Parathyroid adenoma (tissue), 2 donors: Measurements from ENCODE around the gene WDR91.

Experiments
- H2AFZ ChIP-seq: fragments of 300-600 bp; sonication (generic); one replicate; pipeline ENCODE4 v1.7.0; 2017; ENCODE audit warnings: antibody characterized with exemption, mild to moderate bottlenecking
- H3K27ac ChIP-seq: fragments of 300-600 bp; sonication (generic); one replicate; pipeline ENCODE4 v1.7.0; 2017
- H3K27me3 ChIP-seq: fragments of 300-600 bp; sonication (generic); one replicate; pipeline ENCODE4 v1.7.0; 2017; ENCODE audit warnings: low read length; ENCODE audit not compliant: control insufficient read depth, insufficient read depth
- H3K36me3 ChIP-seq: fragments of 300-600 bp; sonication (generic); one replicate; pipeline ENCODE4 v1.7.0; 2017; ENCODE audit warnings: low read length; ENCODE audit not compliant: control insufficient read depth, insufficient read depth
- H3K4me1 ChIP-seq: fragments of 300-600 bp; sonication (generic); one replicate; pipeline ENCODE4 v1.7.0; 2017; ENCODE audit warnings: control low read depth
- H3K4me2 ChIP-seq: fragments of 300-600 bp; sonication (generic); one replicate; pipeline ENCODE4 v1.7.0; 2017; ENCODE audit warnings: low read length
- H3K4me3 ChIP-seq: fragments of 300-600 bp; sonication (generic); one replicate; pipeline ENCODE4 v1.7.0; 2017; ENCODE audit warnings: low read depth, low read length
- H3K79me2 ChIP-seq: fragments of 300-600 bp; sonication (generic); one replicate; pipeline ENCODE4 v1.7.0; 2017; ENCODE audit warnings: control low read depth
- H3K9ac ChIP-seq: fragments of 300-600 bp; sonication (generic); one replicate; pipeline ENCODE4 v1.7.0; 2017; ENCODE audit warnings: mild to moderate bottlenecking
- H3K9me3 ChIP-seq: fragments of 300-600 bp; sonication (generic); one replicate; pipeline ENCODE4 v1.7.0; 2017; ENCODE audit warnings: low read length; ENCODE audit not compliant: control insufficient read depth
- CTCF ChIP-seq: fragments of 300-600 bp; sonication (generic); IDR thresholded peaks from one replicate; pipeline ENCODE4 v1.7.0; 2017; ENCODE audit warnings: antibody characterized with exemption, mild to moderate bottlenecking
- donor health status: primary hyperparathyroidism.

WDR91 gene

DNA sequence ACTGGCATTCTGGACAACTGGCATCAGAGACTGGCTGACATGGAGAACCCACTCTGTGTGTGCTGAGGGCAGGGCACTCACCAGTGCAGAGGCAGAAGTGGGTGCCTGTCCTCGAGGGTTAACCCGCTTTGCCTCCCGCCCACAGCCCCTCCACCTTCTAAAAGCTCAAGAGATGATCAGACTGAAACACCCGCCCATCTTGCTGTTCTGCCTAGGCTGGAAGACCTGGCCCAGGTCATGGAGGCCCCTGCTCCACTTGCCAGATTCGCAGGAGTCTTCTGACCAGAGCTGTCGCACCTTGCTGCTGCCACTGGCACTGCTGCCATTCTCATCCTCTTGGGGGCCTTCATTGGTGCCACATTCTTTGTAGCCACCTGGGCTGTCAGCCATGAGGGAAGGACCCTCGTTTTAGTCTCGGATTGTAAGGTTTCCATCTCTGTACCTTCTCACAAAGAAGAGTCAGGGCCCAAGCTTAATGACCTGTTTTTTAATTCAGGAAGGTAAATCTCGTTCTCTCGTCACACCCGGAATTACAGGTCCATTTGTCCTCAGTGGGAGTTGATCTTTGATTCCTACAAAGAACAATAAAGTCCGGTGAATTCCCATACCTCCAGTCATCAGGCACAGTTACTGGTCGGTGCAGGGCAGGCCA lies 42.7 kb downstream of the WDR91 start:
- Histone ChIP-seq H3K27me3 (no peaks in the 10 kb centered on the region), H2AFZ (no peak overlapping the region), H3K4me2 (no peak overlapping the region), H3K36me3 (no peaks in the 10 kb centered on the region), H3K9me3 (no peaks in the 10 kb centered on the region), H3K4me1 (peaks cover 12% of the 10 kb centered on the region), H3K9ac (no peak overlapping the region), H3K27ac (no peak overlapping the region), H3K79me2 (peaks cover 5% of the 10 kb centered on the region), H3K4me3 (no peak overlapping the region)
- no peak for TF ChIP-seq CTCF

GRCh38 chr7:135168001-135168400 lies 43.3 kb downstream of the WDR91 start:
- H3K27ac ChIP-seq = no peak overlapping the region
- H3K4me1 ChIP-seq = peaks cover 12% of the 10 kb centered on the region
- no peak for TF ChIP-seq CTCF
- no peak overlapping the region for H2AFZ ChIP-seq
- H3K9ac ChIP-seq = no peak overlapping the region
- no peak overlapping the region for H3K4me3 ChIP-seq
- H3K9me3 ChIP-seq = no peaks in the 10 kb centered on the region
- peaks cover 5% of the 10 kb centered on the region for H3K79me2 ChIP-seq
- H3K27me3 ChIP-seq = no peaks in the 10 kb centered on the region
- H3K36me3 ChIP-seq = no peaks in the 10 kb centered on the region
- H3K4me2 ChIP-seq = no peak overlapping the region

- peak overlapping the region; percentile 32 for H3K27ac ChIP-seq
- H3K4me1 ChIP-seq = peaks cover 12% of the 10 kb centered on the region
- H3K4me3 ChIP-seq = no peak overlapping the region
- no peaks in the 10 kb centered on the region for H3K36me3 ChIP-seq
- H3K9ac ChIP-seq = no peak overlapping the region
- peaks cover 5% of the 10 kb centered on the region for H3K79me2 ChIP-seq
- no peaks in the 10 kb centered on the region for H3K9me3 ChIP-seq
- TF ChIP-seq CTCF = no peak
- H3K4me2 ChIP-seq = no peak overlapping the region
- H2AFZ ChIP-seq = no peak overlapping the region
- no peaks in the 10 kb centered on the region for H3K27me3 ChIP-seq
These were observed 43.9 kb downstream of the WDR91 start for GRCh38 chr7:135167365-135167917.

GRCh38 chr7:135166338-135166990 lies 44.9 kb downstream of the WDR91 start:
- no peak for TF ChIP-seq CTCF
- Histone ChIP-seq H3K36me3 (no peaks in the 10 kb centered on the region), H3K4me1 (peaks cover 12% of the 10 kb centered on the region), H3K9ac (no peak overlapping the region), H2AFZ (no peak overlapping the region), H3K79me2 (peaks cover 5% of the 10 kb centered on the region), H3K27me3 (no peaks in the 10 kb centered on the region), H3K27ac (peak overlapping the region; percentile 34), H3K9me3 (no peaks in the 10 kb centered on the region), H3K4me2 (no peak overlapping the region), H3K4me3 (no peak overlapping the region)
